ENCODE results near the gene POC5.
A peak's percentile ranks its signal among the peaks of the same experiment; 100 is the strongest.
"Not testable (repeated sequence)": the region's sequence is repeated elsewhere in the genome, so short reads cannot be mapped to it uniquely, and the experiment has no call there.

Gene POC5, protein sequence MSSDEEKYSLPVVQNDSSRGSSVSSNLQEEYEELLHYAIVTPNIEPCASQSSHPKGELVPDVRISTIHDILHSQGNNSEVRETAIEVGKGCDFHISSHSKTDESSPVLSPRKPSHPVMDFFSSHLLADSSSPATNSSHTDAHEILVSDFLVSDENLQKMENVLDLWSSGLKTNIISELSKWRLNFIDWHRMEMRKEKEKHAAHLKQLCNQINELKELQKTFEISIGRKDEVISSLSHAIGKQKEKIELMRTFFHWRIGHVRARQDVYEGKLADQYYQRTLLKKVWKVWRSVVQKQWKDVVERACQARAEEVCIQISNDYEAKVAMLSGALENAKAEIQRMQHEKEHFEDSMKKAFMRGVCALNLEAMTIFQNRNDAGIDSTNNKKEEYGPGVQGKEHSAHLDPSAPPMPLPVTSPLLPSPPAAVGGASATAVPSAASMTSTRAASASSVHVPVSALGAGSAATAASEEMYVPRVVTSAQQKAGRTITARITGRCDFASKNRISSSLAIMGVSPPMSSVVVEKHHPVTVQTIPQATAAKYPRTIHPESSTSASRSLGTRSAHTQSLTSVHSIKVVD

GRCh38 chr5:75717082-75717922, at the start of gene POC5:
Gene POC5 (minus strand): TSS chr5:75717437. CDS start chr5:75712937, 4,500 bp downstream.
- peak; percentile 99 for DNase-seq

- DNase-seq: no peak
These were observed 40.9 kb upstream of the POC5 start for GRCh38 chr5:75758116-75758515.

DNA sequence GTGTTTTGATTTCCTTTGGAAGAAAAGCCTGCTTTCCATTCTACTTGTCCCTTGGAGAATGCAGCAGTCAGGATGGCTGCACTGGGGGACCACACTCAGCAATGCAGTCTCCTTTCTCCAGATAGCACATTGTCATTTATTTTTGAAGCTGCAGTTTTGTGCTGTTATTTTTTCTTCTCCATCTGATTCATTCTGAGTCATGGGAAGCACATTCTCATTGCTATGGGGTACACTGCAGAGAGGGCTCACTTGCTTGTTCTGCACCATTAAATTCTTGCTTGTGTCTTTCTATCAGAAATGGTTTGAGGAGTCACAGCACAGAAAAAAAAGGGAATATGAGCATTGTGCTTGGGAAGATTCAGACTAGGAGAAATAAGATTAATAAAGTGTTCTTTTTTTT, 39.7 kb upstream of the POC5 start:
- no peak for DNase-seq

GRCh38 chr5:75756211-75756610, 39.0 kb upstream of the POC5 start:
- no peak for DNase-seq

DNA sequence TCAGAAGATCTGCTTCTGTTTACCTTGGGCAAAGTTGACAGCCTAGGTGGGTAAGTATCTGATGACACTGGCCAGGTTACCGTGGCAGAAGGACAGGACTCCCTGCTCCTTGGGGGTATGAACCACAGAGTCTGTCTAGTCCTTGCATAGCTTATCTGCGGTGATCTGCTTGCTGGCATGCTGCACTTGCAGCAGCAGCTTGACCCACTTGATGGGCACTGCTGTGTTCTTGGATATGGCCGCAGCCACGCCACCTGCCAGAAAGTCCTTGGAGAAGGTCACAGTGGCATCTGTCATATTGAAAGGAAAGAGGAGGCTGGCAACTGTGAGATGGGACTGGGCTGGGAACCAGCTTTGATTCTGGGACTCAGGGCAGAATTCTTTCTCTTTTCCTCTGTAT, 35.9 kb upstream of the POC5 start:
- no peak for DNase-seq

- DNase-seq: no peak
These were observed 27.1 kb upstream of the POC5 start for GRCh38 chr5:75744355-75744754.

GRCh38 chr5:75736273-75736672, 19.0 kb upstream of the POC5 start:
- DNase-seq: peak; percentile 15

DNA sequence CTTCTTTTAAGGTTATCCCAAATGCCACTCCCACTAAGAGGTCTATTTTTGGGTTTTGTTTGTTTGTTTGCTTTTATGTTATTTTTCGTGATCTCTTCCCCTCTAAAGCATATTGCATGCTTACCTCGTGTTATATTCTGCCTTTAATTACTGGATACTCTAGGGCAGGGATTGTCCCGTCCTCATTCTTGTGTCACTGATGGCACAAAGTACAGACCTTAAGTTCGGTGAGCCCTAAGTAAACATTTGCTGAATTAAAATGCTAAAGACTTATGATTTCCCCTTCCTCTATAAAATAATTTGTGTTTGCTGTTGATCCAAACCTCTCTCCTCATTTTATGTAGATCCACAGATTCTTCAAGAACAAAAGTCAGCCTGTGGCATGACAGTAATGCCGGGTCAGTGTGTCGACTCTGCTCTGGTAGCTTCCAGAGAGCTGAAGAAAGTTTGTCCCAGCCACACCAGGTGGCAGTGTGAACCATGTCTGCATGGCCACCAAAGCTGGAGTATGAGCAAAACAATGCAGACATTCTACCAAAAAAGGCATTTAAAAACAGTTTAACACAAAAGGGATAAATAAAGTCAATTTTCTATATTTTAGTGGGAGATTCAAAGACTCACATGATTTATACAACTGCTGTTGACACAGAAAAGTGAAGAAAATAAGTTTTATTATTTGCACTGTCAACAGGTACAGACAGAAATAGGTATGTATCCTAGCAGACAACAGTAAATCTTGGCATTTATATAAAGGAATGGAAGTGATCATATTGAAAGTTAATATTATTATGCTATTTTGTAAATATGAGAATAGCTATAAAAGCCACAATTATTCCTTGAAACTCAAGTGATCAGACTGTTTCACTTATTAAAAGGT, 17.9 kb upstream of the POC5 start:
- DNase-seq: peak; percentile 49

- DNase-seq: no peak
These were observed 16.5 kb upstream of the POC5 start for GRCh38 chr5:75733767-75734166.

- not testable (repeated sequence) for DNase-seq
These were observed 14.3 kb upstream of the POC5 start for GRCh38 chr5:75731515-75731914.

- DNase-seq: no peak
These were observed 12.1 kb upstream of the POC5 start for GRCh38 chr5:75729321-75729720.

GRCh38 chr5:75727931-75728330, 10.7 kb upstream of the POC5 start:
- no peak for DNase-seq

GRCh38 chr5:75726224-75726623, 9.0 kb upstream of the POC5 start:
- DNase-seq: not testable (repeated sequence)

GRCh38 chr5:75723378-75723777, 6.1 kb upstream of the POC5 start:
- DNase-seq: no peak

DNA sequence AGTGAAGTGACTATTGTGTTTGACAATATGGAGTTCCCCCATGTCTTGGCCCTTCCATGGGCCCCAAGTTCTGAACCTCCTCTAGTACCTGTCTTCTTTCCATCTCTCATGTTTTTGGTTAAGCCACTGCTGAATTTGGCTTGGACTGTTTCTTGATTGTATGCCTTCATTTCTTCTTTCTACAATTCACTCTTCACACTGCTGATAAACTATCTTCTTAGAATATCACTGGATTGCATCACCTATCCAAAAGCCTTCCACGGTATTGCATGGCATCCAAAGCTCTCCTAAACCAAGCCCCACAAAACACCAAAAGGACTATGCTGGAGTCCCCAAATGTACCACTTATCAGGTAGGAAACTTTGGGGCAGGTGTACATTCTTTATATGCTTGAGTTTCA, 4.3 kb upstream of the POC5 start:
- DNase-seq: no peak

- DNase-seq: no peak
These were observed 3.6 kb upstream of the POC5 start for GRCh38 chr5:75720882-75721281.

DNA sequence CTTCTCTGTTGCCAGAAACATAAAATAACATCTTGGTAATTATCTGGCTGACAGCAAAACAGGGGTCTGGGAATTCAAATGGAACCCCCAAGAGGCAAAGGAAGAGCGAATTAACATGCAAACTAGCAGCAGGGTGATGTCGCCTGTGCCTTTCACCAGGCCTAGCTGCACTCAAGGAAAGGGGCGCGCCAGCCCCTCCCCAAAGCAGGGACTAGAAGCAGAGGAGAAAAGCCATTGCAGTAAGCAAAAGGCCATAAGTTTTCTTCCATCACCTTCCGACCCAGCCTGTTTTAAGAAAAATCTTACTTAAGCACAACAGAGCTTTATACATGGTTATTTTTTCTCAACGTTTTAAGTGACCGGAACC, 539 bp downstream of the POC5 start:
- DNase-seq: no peak

DNA sequence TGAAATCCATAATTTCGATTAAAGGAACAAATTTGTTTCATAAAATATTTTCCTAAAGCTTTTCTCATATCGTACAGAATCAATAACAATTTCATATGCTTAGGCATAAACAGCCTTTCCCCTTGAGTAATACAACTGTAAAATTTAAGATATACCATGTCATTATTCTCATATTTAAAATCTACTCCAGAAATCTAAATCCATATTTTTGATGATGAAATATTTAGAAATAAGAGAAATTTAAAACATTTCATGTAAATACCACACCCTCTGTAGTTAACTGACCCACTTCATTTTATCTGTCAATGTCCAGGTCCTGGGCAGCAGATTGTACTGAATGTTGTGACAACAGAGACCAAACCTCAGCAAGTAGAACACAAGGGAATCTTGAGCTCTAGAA, 5.1 kb downstream of the POC5 start:
- no peak for DNase-seq

GRCh38 chr5:75711151-75711550, 6.1 kb downstream of the POC5 start:
- DNase-seq: no peak

- DNase-seq: no peak
These were observed 6.6 kb downstream of the POC5 start for GRCh38 chr5:75710637-75711036.

DNA sequence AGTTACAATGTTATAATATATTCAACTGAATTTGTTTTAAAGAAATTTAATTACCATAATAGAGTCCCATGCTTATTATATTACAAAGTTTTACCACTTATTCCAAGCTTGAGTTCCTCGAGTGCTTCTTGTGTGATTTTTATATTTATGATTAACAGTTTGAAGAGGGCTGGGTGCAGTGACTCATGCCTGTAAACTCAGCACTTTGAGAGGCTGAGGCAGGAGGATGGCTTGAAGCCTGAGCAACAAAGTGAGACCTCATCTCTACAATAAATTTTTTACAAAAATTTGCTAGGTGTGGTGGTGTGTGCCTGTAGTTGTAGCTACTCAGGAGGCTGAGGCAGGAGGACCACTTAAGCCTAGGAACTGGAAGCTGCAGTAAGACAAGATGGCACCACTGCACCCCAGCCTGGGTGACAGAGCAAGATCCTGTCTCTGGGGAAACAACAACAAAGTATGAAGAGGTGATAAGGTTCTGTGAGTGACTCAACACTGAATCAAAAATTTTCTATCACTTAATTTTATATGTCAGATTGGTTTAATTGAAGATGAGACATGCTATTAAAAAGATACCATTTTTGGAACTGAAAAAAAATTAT, 9.2 kb downstream of the POC5 start:
- DNase-seq: no peak

DNA sequence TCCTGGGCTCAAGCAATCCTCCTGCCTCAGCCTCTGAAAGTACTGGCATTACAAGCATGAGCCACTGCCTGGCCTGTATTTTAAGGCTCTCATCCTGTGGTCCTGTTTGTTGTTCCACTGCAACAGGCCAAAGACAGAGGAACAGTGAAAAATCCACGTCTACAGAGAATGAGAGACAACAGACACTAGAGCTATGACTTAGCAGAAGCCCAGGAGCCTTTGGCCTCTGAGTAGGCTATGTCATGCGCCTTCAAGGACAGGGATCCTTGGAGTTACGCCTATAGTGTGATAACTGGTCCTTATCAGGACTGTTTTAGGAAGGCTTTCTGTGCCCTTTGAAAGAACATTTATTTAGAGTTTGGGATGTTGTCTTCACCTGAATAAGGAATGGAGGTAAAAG, 10.5 kb downstream of the POC5 start:
- no peak for DNase-seq

Measured in NCI-H69 (cell line).